ENCODE measurements around the gene CCT5.
"Not testable (repeated sequence)": the region's sequence is repeated elsewhere in the genome, so short reads cannot be mapped to it uniquely, and the experiment has no call there.

CCT5 gene

DNA sequence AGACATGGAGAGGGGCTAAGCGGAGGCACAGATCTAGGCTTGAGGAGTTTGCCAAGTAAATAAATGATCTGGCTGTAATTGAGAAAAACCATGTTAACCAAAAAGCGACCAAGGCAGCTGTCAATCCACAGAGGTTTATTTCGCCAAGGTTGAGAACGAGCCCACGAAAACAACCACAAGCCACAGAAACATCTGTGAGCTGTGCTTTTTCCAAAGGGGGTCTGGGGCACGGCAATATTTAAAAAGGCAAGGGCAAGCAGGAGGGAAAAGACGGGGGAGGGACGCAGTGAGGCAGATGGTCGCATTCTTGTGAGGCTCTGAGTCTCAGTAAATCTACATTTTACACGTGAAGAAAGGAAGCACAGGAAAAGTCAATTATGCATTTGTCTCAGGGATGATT is 25.4 kb downstream of the CCT5 start:
- H3K27me3 ChIP-seq (ENCODE audit: low read depth) = no peaks in the 10 kb centered on the region
- H3K4me3 ChIP-seq = no peak overlapping the region
- H3K4me1 ChIP-seq = no peaks in the 10 kb centered on the region
- DNase-seq (ENCODE audit: low spot score in 2 of 2) = no peak
- no peaks in the 10 kb centered on the region for H3K9me3 ChIP-seq
- in situ Hi-C loops (cut with MboI; ENCODE audit: low sequenced_read_pairs) = no loop called here
- no peaks in the 10 kb centered on the region for H3K36me3 ChIP-seq (replicated peaks)

GRCh38 chr5:10275991-10276390 is 25.9 kb downstream of the CCT5 start:
- H3K4me1 ChIP-seq = no peaks in the 10 kb centered on the region
- no peak for DNase-seq (ENCODE audit: low spot score in 2 of 2)
- H3K27me3 ChIP-seq (ENCODE audit: low read depth) = no peaks in the 10 kb centered on the region
- in situ Hi-C loops (cut with MboI; ENCODE audit: low sequenced_read_pairs) = no loop called here
- H3K9me3 ChIP-seq = no peaks in the 10 kb centered on the region
- H3K4me3 ChIP-seq = no peak overlapping the region
- no peaks in the 10 kb centered on the region for H3K36me3 ChIP-seq (replicated peaks)

GRCh38 chr5:10276691-10277090 is 26.6 kb downstream of the CCT5 start:
- in situ Hi-C loops (cut with MboI; ENCODE audit: low sequenced_read_pairs) = no loop called here
- DNase-seq (ENCODE audit: low spot score in 2 of 2) = no peak

GRCh38 chr5:10277773-10278630 is 27.9 kb downstream of the CCT5 start:
- H3K27me3 ChIP-seq (ENCODE audit: low read depth) = no peaks in the 10 kb centered on the region
- no peak for DNase-seq (ENCODE audit: low spot score in 2 of 2)
- no peaks in the 10 kb centered on the region for H3K4me1 ChIP-seq
- no peaks in the 10 kb centered on the region for H3K36me3 ChIP-seq (replicated peaks)
- H3K9me3 ChIP-seq = no peaks in the 10 kb centered on the region
- in situ Hi-C loops (cut with MboI; ENCODE audit: low sequenced_read_pairs) = no loop called here
- H3K4me3 ChIP-seq = no peak overlapping the region

More at GRCh38 chr5:10276691-10277090, 26.6 kb downstream of the CCT5 start:
- Histone ChIP-seq H3K4me3 (no peak overlapping the region), H3K9me3 (no peaks in the 10 kb centered on the region), H3K36me3 (replicated peaks) (no peaks in the 10 kb centered on the region), H3K27me3 (ENCODE audit: low read depth) (no peaks in the 10 kb centered on the region), H3K4me1 (no peaks in the 10 kb centered on the region)

DNA sequence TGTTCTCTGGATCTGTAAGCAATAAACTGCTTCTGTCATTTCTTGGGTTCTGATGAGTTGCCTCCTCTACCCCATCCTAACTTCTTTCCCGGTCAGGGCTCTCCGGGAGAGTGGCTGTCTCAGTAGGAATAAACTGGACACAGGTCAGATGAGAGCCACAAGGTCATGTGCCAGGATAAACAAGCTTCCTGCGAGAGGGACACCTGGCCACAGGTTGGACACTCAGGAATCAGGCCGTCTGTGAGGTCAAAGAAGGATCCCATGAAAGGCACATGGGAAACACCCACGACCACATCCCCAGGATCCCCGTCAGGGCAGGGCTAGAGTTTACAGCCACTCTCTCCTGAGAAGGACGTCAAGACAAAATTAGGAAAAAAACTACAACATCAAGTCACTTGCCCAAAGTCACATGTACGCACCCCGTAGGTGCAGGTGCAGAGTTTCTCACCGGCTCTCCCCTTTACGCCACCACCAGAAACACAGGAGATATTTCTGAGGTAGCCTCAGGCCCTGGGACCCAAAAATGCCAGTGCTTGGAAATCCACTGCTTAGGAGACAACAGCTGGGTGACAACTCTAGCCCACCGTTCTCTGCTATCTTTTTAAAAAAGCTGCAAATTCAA is 28.7 kb downstream of the CCT5 start:
- Histone ChIP-seq H3K4me1 (no peaks in the 10 kb centered on the region; the same call in 1 of the 2 replicates), H3K4me3 (no peak overlapping the region), H3K27me3 (ENCODE audit: low read depth) (no peaks in the 10 kb centered on the region; the same call in 1 of the 2 replicates), H3K9me3 (no peaks in the 10 kb centered on the region), H3K36me3 (replicated peaks) (no peaks in the 10 kb centered on the region; the same call in 1 of the 2 replicates)
- no peak for DNase-seq (ENCODE audit: low spot score in 2 of 2)
- in situ Hi-C loops (cut with MboI; ENCODE audit: low sequenced_read_pairs) = no loop called here

DNA sequence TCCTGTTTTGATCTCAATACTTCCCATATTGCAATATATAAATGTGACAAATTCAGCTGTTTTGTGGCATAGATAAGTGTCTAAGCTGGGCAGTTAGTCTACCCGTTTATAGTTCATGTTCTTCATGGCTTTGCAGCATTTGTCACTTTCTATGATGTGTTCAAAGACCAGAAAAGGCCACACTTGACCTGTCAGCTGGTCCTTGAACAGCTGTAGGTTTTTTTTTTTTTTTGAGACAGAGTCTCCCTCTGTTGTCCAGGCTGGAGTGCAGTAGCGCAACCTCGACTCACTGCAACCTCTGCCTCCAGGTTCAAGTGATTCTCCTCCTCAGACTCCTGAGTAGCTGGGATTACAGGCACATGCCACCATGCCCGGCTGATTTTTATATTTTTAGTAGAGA is 29.2 kb downstream of the CCT5 start:
- Histone ChIP-seq H3K27me3 (ENCODE audit: low read depth) (no peaks in the 10 kb centered on the region; the same call in 1 of the 2 replicates), H3K4me3 (no peak overlapping the region), H3K9me3 (no peaks in the 10 kb centered on the region), H3K4me1 (peaks cover 3% of the 10 kb centered on the region; the same call in 1 of the 2 replicates), H3K36me3 (replicated peaks) (no peaks in the 10 kb centered on the region; the same call in 1 of the 2 replicates)
- DNase-seq (ENCODE audit: low spot score in 2 of 2) = no peak
- in situ Hi-C loops (cut with MboI; ENCODE audit: low sequenced_read_pairs) = no loop called here

DNA sequence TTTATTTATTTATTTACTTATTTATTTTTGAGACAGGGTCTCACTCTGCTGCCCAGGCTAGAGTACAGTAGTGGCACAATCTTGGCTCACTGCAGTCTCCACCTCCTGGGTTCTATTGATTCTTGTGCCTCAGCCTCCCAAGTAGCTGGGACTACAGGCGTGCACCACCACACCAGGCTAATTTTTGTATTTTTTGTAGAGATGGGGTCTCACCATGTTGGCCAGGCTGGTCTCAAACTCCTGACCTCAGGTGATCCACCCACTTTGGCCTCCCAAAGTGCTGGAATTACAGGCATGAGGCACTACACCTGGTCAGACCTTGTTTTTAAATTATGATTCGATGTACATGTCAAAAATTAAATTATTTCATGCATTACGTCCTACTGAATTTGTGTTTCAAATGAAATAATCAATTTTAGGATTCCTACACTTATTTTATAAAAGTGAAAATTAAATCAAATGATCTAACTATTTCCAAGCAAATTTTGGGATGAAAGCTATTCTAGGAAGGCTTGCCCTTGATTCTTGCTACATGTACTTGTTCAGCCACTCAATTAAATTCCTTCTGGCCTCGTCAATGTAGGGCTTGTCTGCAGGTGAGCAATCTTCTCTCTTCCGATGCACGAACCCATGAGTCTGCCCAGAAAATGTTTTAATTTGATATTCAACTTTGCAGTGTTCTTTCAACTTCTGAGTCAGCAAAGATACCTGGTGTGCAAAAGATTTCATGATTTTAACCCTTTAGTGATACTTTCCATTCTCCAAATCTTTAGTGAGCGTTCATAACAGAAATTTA is 30.0 kb downstream of the CCT5 start:
- no peak overlapping the region for H3K4me3 ChIP-seq
- in situ Hi-C loops (cut with MboI; ENCODE audit: low sequenced_read_pairs) = no loop called here

GRCh38 chr5:10283927-10284635 is 34.0 kb downstream of the CCT5 start:
- in situ Hi-C loops (cut with MboI; ENCODE audit: low sequenced_read_pairs) = no loop called here
- peak; percentile 83 to 91 for DNase-seq (ENCODE audit: low spot score in 2 of 2)
- peaks cover 6% of the 10 kb centered on the region; the same call in 1 of the 2 replicates for H3K4me1 ChIP-seq
- no peak overlapping the region for H3K4me3 ChIP-seq
- no peaks in the 10 kb centered on the region for H3K9me3 ChIP-seq
- peaks cover 11% of the 10 kb centered on the region for H3K36me3 ChIP-seq (replicated peaks)
- no peaks in the 10 kb centered on the region; the same call in 1 of the 2 replicates for H3K27me3 ChIP-seq (ENCODE audit: low read depth)

More for the DNA sequence above, 30.0 kb downstream of the CCT5 start:
- Histone ChIP-seq H3K27me3 (ENCODE audit: low read depth) (no peaks in the 10 kb centered on the region; the same call in 1 of the 2 replicates), H3K4me1 (peaks cover 6% of the 10 kb centered on the region; the same call in 1 of the 2 replicates), H3K36me3 (replicated peaks) (no peaks in the 10 kb centered on the region; the same call in 1 of the 2 replicates), H3K9me3 (no peaks in the 10 kb centered on the region)
- DNase-seq (ENCODE audit: low spot score in 2 of 2) = no peak

GRCh38 chr5:10285362-10285761 is 35.3 kb downstream of the CCT5 start:
- H3K4me3 ChIP-seq; H3K4me1 ChIP-seq; DNase-seq (ENCODE audit: low spot score in 2 of 2); H3K9me3 ChIP-seq; in situ Hi-C loops (cut with MboI; ENCODE audit: low sequenced_read_pairs); H3K27me3 ChIP-seq (ENCODE audit: low read depth): not testable (repeated sequence)
- H3K36me3 ChIP-seq (replicated peaks) = peaks cover 14% of the 10 kb centered on the region

GRCh38 chr5:10286162-10286861 is 36.2 kb downstream of the CCT5 start:
- in situ Hi-C loops (cut with MboI; ENCODE audit: low sequenced_read_pairs) = no loop called here
- peaks cover 14% of the 10 kb centered on the region for H3K36me3 ChIP-seq (replicated peaks)
- no peak overlapping the region for H3K4me3 ChIP-seq
- no peaks in the 10 kb centered on the region for H3K9me3 ChIP-seq
- no peaks in the 10 kb centered on the region; the same call in 1 of the 2 replicates for H3K27me3 ChIP-seq (ENCODE audit: low read depth)
- no peak for DNase-seq (ENCODE audit: low spot score in 2 of 2)
- H3K4me1 ChIP-seq = peaks cover 6% of the 10 kb centered on the region; the same call in 1 of the 2 replicates

DNA sequence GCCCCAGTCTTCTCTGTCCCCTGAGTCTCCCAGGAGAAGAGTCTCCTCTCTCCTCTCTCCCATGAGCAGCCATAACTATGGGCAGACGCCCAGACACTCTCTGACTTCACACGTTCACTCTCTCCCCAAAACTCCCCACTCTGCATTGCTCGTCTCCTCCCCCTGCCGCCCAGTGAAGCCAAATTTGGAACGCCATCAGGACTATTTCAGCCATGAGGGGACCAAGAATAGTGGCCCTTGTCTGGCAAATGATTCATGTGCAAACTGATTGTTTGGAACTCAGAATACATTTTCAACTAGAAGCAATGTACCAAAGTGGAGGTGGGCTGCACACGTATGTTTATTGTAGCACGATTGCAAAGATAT is 36.8 kb downstream of the CCT5 start:
- DNase-seq (ENCODE audit: low spot score in 2 of 2) = no peak
- H3K4me1 ChIP-seq = peaks cover 6% of the 10 kb centered on the region; the same call in 1 of the 2 replicates
- no peaks in the 10 kb centered on the region; the same call in 1 of the 2 replicates for H3K27me3 ChIP-seq (ENCODE audit: low read depth)
- in situ Hi-C loops (cut with MboI; ENCODE audit: low sequenced_read_pairs) = no loop called here
- H3K9me3 ChIP-seq = no peaks in the 10 kb centered on the region
- H3K4me3 ChIP-seq = no peak overlapping the region
- H3K36me3 ChIP-seq (replicated peaks) = peaks cover 14% of the 10 kb centered on the region

DNA sequence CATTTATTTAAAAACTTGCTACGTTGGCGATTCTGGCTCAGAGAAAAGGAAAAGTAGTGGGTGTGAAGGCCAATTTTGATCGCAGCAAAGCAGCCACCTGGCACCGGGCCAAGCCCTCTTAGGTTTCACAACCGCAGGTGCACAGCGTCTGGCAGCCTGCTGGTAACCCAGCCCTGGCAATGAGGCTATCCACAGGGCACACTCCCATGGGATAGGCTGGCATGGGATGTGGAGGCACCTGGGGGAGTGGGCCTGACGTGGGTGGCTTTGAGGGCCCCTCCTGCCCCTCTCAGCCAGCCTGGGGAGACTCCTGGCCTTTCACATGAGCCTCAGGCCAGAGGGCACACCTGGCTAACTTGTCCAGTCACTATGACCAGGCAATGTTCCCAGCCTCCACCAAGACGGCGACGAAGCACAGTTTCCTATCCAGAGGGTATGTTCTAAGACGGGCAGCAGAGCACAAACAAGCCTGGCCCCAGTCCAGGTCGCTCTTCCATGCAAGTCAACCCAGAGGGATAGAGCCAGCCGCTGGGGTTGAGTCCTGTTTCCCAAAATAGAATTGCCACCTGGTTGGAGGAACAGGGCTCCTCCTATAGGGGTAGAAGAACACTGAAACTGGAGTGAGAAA is 38.6 kb downstream of the CCT5 start:
- Histone ChIP-seq H3K36me3 (replicated peaks) (peaks cover 14% of the 10 kb centered on the region), H3K27me3 (ENCODE audit: low read depth) (no peaks in the 10 kb centered on the region; the same call in 1 of the 2 replicates), H3K9me3 (no peaks in the 10 kb centered on the region), H3K4me1 (peaks cover 6% of the 10 kb centered on the region; the same call in 1 of the 2 replicates), H3K4me3 (no peak overlapping the region)
- in situ Hi-C loops (cut with MboI; ENCODE audit: low sequenced_read_pairs) = no loop called here
- DNase-seq (ENCODE audit: low spot score in 2 of 2) = peak in 1 of 2 experiments; percentile 24
